Activated T-helper 1 cell treated with anti-CD3 and anti-CD28 coated beads, Interleukin-12 subunit alpha, Interleukin-12 subunit beta, Interleukin-2, Interleukin-4 antibody, amounts not matched to agents 30 ng/mL and 10 ng/mL and 1 ng/mL, durations not matched to agents 14 hours and 24 hours and 36 hours (primary cell): Measurements from ENCODE around the gene CLDN22. TPM values are rescaled to one million over a fixed set of nuclear protein-coding genes. Genes with fewer than 3 reads are reported as not detected.

ENCODE experiments used
- DNase-seq: peaks from one replicate; pipeline ENCODE4 v3.0.0; 2021; ENCODE audit warnings: low spot score
- H3K27ac Mint-ChIP-seq: one replicate; pipeline ENCODE4 v1.8.0; 2021; ENCODE audit warnings: mild to moderate bottlenecking, mixed read lengths
- H3K27me3 Mint-ChIP-seq: one replicate; pipeline ENCODE4 v1.8.0; 2022; ENCODE audit warnings: mild to moderate bottlenecking, moderate library complexity, mixed read lengths; ENCODE audit not compliant: insufficient read depth
- H3K36me3 Mint-ChIP-seq: one replicate; pipeline ENCODE4 v1.8.0; 2021; ENCODE audit warnings: low read depth, mixed read lengths
- H3K4me1 Mint-ChIP-seq: one replicate; pipeline ENCODE4 v1.8.0; 2021; ENCODE audit warnings: low read depth, mixed read lengths
- H3K4me3 Mint-ChIP-seq: one replicate; pipeline ENCODE4 v1.8.0; 2021; ENCODE audit warnings: mild to moderate bottlenecking, moderate library complexity, mixed read lengths
- H3K9me3 Mint-ChIP-seq: one replicate; pipeline ENCODE4 v1.8.0; 2021; ENCODE audit warnings: mixed read lengths
- intact Hi-C: fragments of 100-400 bp; cut with micrococcal nuclease; formaldehyde crosslinking; loops from one replicate; pipeline ENCODE4 v1.15.1; 2024
- total RNA-seq: library from RNA; stranded (reverse); gene quantifications from 2 replicates; pipeline ENCODE4 v1.2.3, GENCODE V29; 2022

Gene CLDN22
- total RNA-seq, 1 donor from 2014 or later, result not detected

DNA sequence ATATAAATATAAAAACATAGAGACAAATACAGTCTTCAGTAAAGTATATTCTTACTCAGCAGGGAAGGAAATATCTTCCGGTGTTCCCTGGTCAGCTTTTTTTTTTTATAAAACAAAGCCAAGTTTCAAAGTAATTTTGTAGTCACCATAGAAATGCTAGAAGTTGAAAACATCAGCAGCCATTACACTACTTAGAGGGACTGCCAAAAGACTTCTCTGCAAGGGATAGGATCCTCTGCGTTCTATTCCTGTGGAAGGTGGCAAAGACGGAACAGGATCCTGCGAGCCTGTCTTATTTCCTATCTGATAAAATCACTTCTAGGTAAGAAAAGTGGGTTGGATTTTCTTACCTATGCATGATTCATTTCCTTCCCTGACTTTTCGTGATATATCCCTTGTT lies 19.4 kb downstream of the CLDN22 start:
- H3K9me3 Mint-ChIP-seq, result no peaks in the 10 kb centered on the region
- H3K27me3 Mint-ChIP-seq, result no peaks in the 10 kb centered on the region
- DNase-seq, result no peak
- no peaks in the 10 kb centered on the region for H3K4me1 Mint-ChIP-seq
- no peak overlapping the region for H3K4me3 Mint-ChIP-seq
- intact Hi-C loops, result no loop called here
- H3K36me3 Mint-ChIP-seq, result no peaks in the 10 kb centered on the region
- H3K27ac Mint-ChIP-seq, result no peak overlapping the region

DNA sequence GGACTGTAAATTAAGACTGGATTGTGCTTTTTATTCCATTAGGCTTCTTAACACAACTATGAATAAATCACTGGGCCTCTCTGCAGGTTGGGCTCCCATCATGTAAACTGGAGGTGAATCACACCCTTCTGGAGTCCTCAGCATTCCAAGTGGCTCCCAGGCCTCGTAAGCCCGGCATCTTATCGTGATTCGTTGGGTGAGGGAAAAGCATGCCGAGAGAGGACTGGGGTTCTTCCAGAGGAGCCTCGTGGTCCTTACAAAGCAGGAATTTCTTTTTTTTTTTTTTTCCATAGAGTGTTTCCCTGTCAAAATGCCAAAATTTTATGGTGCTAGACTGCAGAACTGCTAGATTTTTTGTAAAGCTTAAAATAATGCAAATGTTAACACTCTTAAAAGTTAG lies 20.0 kb downstream of the CLDN22 start:
- H3K27me3 Mint-ChIP-seq, result no peaks in the 10 kb centered on the region
- no peak for DNase-seq
- no peaks in the 10 kb centered on the region for H3K4me1 Mint-ChIP-seq
- intact Hi-C loops, result no loop called here
- no peaks in the 10 kb centered on the region for H3K36me3 Mint-ChIP-seq
- no peaks in the 10 kb centered on the region for H3K9me3 Mint-ChIP-seq
- H3K4me3 Mint-ChIP-seq, result no peak overlapping the region
- no peak overlapping the region for H3K27ac Mint-ChIP-seq

DNA sequence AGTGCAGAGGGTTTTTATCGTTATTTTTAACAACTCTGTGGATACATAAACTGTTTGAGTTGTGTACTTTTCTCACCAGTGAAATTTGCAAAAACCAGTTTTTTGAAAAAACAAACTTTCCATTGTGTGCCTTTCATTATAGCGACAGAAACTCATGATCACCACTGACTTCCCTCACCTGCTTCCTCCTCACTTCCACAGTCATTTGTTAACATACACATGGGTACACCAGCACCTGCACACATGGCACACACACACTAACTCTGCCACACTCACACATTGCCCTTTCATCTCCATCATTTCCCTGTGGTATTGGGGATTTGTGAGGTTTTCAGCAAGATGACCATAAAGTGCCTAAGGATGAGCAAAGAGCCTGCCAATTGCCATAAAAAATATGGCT lies 20.6 kb downstream of the CLDN22 start:
- Mint-ChIP-seq H3K36me3 (no peaks in the 10 kb centered on the region), H3K27me3 (no peaks in the 10 kb centered on the region), H3K9me3 (no peaks in the 10 kb centered on the region), H3K27ac (no peak overlapping the region), H3K4me1 (no peaks in the 10 kb centered on the region), H3K4me3 (no peak overlapping the region)
- DNase-seq, result no peak
- intact Hi-C loops, result no loop called here

DNA sequence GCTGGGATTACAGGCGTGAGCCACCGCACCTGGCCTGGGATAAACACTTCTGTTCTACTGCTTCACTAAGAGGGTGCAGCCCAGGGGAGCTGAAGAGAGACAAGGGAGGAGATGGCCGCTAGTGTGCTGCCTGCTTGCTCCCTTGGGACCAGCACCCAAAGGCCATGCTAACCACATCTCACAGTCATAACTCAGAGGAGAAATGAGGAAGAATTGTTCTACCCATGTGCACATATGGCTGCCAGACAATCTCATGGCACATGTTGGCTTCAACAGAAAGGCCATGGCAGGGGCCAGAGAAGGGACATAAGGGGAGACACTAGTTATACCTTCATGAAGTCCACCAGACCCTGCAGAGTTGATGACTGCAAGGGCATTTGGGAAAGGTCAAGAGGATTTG lies 22.4 kb downstream of the CLDN22 start:
- no peak for DNase-seq
- no peaks in the 10 kb centered on the region for H3K9me3 Mint-ChIP-seq
- intact Hi-C loops, result no loop called here

DNA sequence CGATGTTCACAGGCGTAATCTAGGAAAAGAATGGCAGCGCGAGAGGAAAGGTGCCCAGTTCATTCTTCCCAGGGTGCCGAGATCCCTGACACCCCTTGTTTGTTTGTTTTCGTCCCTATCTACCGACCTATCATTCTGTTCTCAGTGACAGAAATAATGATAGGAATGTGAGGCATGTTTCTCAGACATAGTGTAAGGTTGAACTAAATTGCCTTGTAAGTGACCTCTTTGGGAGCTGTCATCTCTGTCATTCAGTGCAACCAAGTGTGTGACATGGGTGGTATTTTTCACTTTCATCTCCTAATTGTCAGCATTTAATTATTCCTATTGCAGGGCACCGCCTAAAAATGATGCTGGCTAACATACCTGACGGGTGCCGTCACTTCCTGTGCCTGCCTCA lies 24.4 kb downstream of the CLDN22 start:
- Mint-ChIP-seq H3K27me3 (no peaks in the 10 kb centered on the region), H3K4me3 (no peak overlapping the region), H3K27ac (no peak overlapping the region), H3K4me1 (no peaks in the 10 kb centered on the region), H3K9me3 (no peaks in the 10 kb centered on the region), H3K36me3 (no peaks in the 10 kb centered on the region)
- intact Hi-C loops, result no loop called here
- no peak for DNase-seq

More for the DNA sequence above, 22.4 kb downstream of the CLDN22 start:
- Mint-ChIP-seq H3K4me3 (no peak overlapping the region), H3K27me3 (no peaks in the 10 kb centered on the region), H3K36me3 (no peaks in the 10 kb centered on the region), H3K27ac (no peak overlapping the region), H3K4me1 (no peaks in the 10 kb centered on the region)

DNA sequence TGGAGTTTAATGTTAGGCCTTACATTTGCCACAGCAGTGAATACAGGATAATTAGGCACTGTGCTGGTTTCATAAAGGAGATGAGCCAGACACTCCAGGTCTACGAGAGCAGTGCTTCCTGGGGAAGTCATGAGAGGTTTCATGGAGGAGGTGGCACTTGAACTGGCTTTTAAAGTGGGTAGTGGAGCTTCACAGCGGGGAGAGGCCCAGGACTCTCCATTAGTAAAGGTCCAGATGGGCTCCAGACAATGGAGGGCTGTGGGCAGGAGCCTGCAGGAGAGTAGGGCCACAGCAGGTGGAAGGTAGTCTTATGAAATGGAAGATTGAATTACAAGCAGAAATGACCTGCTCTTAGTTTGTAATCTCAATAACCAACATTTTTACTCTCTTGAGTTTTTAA lies 29.0 kb downstream of the CLDN22 start:
- Mint-ChIP-seq H3K4me1 (no peaks in the 10 kb centered on the region), H3K9me3 (no peaks in the 10 kb centered on the region), H3K27ac (no peak overlapping the region), H3K36me3 (no peaks in the 10 kb centered on the region), H3K27me3 (no peaks in the 10 kb centered on the region), H3K4me3 (no peak overlapping the region)
- DNase-seq, result no peak
- intact Hi-C loops, result no loop called here

DNA sequence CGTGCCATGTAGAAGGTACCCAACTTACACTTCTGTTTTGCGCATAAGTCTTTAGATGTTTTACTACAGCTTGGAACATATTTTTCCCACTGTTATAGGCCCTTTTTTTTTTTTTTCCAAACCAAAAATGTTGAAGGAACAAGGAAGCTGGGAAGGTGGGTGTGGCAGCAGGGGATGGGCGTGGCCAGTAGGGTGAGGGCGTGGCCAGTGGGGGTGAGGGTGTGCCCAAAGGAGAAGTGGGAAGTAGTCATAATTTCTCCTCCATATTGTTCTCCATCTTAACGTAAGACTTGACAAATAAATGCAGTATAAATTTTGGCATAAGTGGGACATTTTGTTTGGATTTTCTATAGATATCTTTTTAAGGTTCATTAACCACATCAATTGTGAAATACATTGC lies 30.4 kb downstream of the CLDN22 start:
- Mint-ChIP-seq H3K4me1 (no peaks in the 10 kb centered on the region), H3K27me3 (no peaks in the 10 kb centered on the region), H3K36me3 (no peaks in the 10 kb centered on the region), H3K9me3 (no peaks in the 10 kb centered on the region), H3K27ac (no peak overlapping the region), H3K4me3 (no peak overlapping the region)
- DNase-seq, result no peak
- intact Hi-C loops, result no loop called here

DNA sequence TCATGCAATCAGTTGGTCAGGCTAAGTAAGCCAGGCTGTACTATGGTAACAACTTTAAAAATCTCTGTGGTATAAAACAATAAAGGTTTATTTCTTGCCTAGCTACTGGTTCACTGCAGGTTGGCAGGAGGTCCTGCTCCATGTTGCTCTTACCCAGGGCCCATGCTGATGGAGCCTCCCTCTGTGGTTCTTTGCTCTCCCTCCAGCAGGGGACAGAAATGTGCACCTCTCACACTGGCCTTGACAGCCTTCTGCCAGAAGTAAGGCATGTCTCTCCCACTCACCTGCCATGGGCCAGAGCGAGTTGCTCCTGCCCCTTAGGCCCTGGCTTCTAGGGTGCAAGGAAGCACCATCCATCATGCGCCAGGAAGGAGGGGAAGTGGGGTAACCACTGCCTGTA lies 31.1 kb downstream of the CLDN22 start:
- intact Hi-C loops, result no loop called here
- Mint-ChIP-seq H3K27me3 (no peaks in the 10 kb centered on the region), H3K4me1 (no peaks in the 10 kb centered on the region), H3K36me3 (no peaks in the 10 kb centered on the region), H3K4me3 (no peak overlapping the region), H3K9me3 (no peaks in the 10 kb centered on the region), H3K27ac (no peak overlapping the region)
- no peak for DNase-seq

DNA sequence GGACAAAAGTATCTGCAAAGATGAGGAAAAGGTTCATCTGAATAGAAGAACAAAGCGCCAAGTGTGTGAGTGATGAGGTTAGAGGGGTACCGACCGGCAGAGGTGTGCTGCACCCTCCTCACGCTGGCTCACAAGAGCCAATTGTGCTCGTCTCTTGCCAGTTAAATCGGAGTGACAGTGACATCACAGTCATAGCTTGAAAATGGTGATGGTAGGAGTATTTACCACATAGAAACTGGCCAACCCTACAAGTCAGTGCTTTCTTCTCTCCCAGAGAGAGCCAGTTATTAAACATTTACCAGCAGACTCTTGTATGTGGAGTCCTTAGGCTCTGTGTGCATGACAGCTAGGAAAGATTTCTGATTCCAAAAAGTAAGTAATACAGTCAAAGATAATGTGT lies 32.4 kb downstream of the CLDN22 start:
- H3K9me3 Mint-ChIP-seq, result no peaks in the 10 kb centered on the region
- H3K4me1 Mint-ChIP-seq, result no peaks in the 10 kb centered on the region
- no peaks in the 10 kb centered on the region for H3K36me3 Mint-ChIP-seq
- H3K4me3 Mint-ChIP-seq, result no peak overlapping the region
- no peak for DNase-seq
- intact Hi-C loops, result no loop called here
- no peak overlapping the region for H3K27ac Mint-ChIP-seq
- no peaks in the 10 kb centered on the region for H3K27me3 Mint-ChIP-seq

DNA sequence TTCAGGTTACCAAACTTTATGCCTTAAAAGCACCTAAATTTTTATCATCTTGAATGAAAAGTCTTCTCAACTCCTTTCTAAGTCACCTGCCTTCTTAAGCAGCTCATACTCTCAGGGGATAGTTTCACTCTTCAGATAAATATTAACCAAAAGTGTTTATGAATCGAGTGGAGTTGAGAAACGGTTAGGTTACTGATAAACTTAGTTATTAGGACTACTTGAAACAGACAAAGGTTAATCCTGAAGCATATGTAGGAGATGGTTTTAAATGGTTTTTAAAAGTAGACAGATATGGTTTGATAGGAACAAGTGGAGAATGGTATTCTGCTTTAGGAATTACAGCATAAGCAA lies 32.8 kb downstream of the CLDN22 start:
- intact Hi-C loops, result no loop called here
- no peak overlapping the region for H3K4me3 Mint-ChIP-seq

DNA sequence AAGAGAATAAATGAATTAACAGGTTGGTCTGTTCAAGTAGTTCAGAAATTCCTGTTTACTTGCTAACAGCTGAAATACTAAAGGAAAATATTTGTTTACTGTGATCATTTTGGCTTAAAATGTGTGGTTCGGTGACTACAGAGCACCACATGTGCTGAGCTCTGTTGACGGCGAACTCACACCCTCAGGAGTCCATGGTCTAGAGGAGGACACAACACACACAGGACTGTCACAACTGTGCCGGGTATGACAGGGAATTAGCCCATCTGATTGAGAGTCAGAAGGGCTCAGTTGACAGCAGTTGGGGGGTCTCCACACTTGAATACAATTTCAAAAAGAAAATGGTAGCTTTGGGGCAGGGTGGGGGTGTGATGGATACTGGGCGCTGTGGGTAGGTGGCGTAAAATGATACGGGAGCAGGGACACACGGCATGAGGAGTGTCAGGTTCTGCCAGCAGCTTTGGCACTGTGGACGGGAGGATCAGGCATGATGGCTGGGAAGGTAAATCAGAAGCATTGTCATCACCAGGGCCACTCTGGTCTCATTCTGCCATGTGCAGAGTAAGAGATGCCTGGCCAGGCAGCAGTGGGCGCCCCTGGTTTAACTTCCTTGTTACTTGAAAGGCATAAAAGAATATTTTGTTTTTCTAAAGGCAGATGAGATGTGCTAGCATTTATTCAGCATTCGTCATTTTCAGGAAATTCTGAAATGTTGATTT lies 33.3 kb downstream of the CLDN22 start:
- intact Hi-C loops, result no loop called here
- H3K4me3 Mint-ChIP-seq, result no peak overlapping the region
- no peaks in the 10 kb centered on the region for H3K9me3 Mint-ChIP-seq
- H3K4me1 Mint-ChIP-seq, result no peaks in the 10 kb centered on the region
- no peaks in the 10 kb centered on the region for H3K27me3 Mint-ChIP-seq
- DNase-seq, result no peak
- H3K36me3 Mint-ChIP-seq, result no peaks in the 10 kb centered on the region
- no peak overlapping the region for H3K27ac Mint-ChIP-seq

More for the DNA sequence above, 32.8 kb downstream of the CLDN22 start:
- H3K9me3 Mint-ChIP-seq, result no peaks in the 10 kb centered on the region
- H3K4me1 Mint-ChIP-seq, result no peaks in the 10 kb centered on the region
- H3K27me3 Mint-ChIP-seq, result no peaks in the 10 kb centered on the region
- no peak overlapping the region for H3K27ac Mint-ChIP-seq
- H3K36me3 Mint-ChIP-seq, result no peaks in the 10 kb centered on the region
- DNase-seq, result no peak

DNA sequence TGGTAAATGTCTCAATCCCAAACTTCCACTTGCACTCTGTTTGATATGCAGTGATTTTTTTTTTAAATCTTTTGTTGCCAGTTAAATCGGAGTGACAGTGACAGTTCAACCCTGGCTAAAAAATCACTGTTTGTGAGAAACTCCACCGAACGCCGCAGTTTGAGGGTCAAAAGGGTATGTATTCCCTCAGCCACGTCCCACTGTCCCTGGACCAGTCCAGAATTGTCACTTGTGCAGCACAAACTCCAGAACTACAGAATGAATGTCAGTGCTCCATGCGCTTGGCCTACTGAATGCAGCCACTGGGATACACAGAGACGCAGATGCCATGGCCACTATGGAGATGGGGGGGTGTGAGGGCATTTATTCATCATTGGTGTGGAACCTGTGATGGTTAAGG lies 34.2 kb downstream of the CLDN22 start:
- H3K9me3 Mint-ChIP-seq, result no peaks in the 10 kb centered on the region

DNA sequence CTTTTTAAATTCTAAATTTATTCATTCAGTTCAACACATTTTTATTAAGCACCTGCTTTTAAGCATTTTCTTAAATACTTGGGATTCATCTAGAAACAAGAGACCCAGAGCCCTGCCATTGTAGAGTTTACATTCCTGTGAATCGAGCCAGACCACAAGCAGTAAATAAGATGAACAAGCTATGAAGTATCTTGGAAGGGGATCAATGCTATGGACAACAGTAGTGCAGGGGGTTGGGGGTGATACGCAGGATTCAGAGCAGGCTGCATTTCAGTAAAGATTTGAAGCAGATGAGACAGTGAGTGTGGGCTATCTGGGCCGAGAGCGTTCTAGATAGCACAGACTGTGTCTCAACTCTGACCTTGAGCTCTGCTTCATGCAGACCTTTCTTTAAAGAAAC lies 35.1 kb downstream of the CLDN22 start:
- Mint-ChIP-seq H3K4me1 (no peaks in the 10 kb centered on the region), H3K27ac (no peak overlapping the region), H3K9me3 (no peaks in the 10 kb centered on the region), H3K4me3 (no peak overlapping the region), H3K36me3 (no peaks in the 10 kb centered on the region), H3K27me3 (no peaks in the 10 kb centered on the region)
- intact Hi-C loops, result no loop called here
- no peak for DNase-seq

More for the DNA sequence above, 34.2 kb downstream of the CLDN22 start:
- H3K27me3 Mint-ChIP-seq, result no peaks in the 10 kb centered on the region
- no peak for DNase-seq
- no peaks in the 10 kb centered on the region for H3K36me3 Mint-ChIP-seq
- no peak overlapping the region for H3K4me3 Mint-ChIP-seq
- H3K4me1 Mint-ChIP-seq, result no peaks in the 10 kb centered on the region
- no peak overlapping the region for H3K27ac Mint-ChIP-seq
- intact Hi-C loops, result no loop called here

DNA sequence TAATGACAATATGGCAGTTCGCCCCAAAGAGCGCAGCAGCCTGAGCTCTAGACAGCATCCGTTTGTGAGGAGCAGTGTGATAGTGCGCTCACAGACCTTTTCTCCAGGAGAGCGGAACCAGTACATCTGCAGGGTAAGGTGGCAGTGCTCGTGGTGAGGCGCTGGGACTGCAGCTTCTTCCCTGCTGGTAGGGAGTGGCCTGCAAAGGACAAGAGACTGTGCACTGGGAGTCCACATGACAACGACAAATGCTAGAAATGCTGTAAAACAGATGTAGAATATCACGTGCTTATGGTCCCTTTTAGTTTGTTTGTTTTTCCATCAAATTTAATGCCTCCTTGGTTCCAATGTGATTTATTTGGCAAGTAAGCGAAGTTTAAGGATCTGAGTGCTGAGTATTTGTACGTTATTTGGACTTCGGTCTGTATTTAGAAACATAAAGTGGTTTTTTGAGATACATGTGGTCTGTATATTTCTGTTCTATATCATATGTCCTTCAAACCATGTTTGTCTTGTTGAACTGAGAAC lies 35.8 kb downstream of the CLDN22 start:
- DNase-seq, result no peak
- intact Hi-C loops, result no loop called here
- no peaks in the 10 kb centered on the region for H3K4me1 Mint-ChIP-seq
- no peak overlapping the region for H3K4me3 Mint-ChIP-seq
- H3K9me3 Mint-ChIP-seq, result no peaks in the 10 kb centered on the region
- no peaks in the 10 kb centered on the region for H3K36me3 Mint-ChIP-seq
- H3K27me3 Mint-ChIP-seq, result no peaks in the 10 kb centered on the region
- H3K27ac Mint-ChIP-seq, result no peak overlapping the region
